Peyer's patch (tissue), 4 donors: ENCODE results near the gene PLEKHG5.

Experiments used
- CTCF ChIP-seq, 6 experiments: fragments of 450-650 bp in 4 of 6; fragments of 200-600 bp in 2 of 6; sonication (generic) in 1 of 6; IDR thresholded peaks; one replicate each; pipeline ENCODE4 v1.5.1; 2017 to 2019; ENCODE audit warnings: antibody characterized with exemption in 6 of 6, mild to moderate bottlenecking in 3 of 6, moderate library complexity in 1 of 6
- POLR2A ChIP-seq, 2 donors: fragments of 450-650 bp; IDR thresholded peaks; one replicate each; pipeline ENCODE4 v1.5.1; 2017; ENCODE audit warnings: antibody characterized with exemption in 2 of 2, mild to moderate bottlenecking in 2 of 2, moderate library complexity in 2 of 2

DNA sequence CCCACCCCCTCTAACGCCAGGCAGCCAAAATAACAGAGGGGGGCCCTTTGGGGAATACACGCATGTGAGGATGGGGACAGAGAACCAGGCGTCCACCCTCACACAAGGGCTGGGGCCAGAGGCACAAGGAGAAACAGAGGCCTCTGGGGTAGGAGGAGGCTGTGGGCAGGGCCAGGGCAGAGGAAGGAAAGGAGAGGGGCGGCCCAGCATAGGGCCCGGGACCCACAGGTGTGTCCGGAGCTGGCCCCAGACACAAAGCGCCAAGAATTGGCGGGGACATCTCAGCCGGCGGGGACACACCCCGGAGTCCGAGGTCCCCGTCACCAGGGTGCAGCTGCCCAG lies 6.7 kb downstream of the PLEKHG5 start:
- no peak for TF ChIP-seq CTCF (IDR thresholded peaks at IDR 0.05)
- no peak for TF ChIP-seq POLR2A (IDR thresholded peaks at IDR 0.05)
